ENCODE data around the gene SDK1. TPM values are rescaled to one million over a fixed set of nuclear protein-coding genes. Genes with fewer than 3 reads are reported as not detected.

SDK1 gene
- total and polyA plus RNA-seq, 10 of the 15 experiments (the other 5 are each of a cell fraction or from before 2014, with no cell fraction given), result 0.14 to 0.33 TPM; not detected in 8

DNA sequence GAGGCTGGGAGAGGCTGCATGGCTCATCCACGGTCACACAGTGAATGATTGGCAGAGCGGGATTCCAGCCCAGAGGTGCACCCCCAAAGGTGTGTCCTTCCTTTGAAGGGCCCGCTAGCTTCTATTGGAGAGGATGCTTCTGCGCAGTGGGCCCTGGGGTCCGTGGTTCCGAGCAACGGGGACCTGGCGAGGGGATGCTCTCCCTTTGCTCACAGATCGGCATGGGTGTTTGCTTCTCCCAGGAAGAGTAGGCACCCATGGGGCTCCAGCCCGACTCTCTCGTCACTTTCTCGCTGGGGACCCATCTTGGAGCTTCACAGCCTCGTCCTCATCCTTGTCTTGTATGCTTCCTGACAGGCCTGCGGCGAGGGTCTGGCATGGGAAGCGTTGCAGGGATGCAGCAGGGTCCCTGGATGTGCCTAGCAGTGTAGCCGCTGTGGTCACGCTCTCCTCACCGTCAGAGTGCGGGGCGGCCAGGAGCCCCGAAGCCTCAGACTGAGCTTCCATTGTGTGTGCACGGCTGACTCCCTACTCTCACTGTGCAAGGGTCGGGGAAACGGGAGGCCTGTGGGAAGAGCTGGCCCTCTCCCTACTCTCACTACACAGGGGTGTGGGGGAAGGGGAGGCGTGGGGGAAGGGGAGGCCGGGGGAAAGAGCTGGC lies 842.6 kb downstream of the SDK1 start (continued):
- no peak for TF ChIP-seq ZNF384 (IDR thresholded peaks at IDR 0.05; ENCODE audit: borderline replicate concordance, low read depth, low read length)
- no peak for TF ChIP-seq NR2C2 (IDR thresholded peaks at IDR 0.05; ENCODE audit: borderline replicate concordance, control insufficient read depth, insufficient read length, low read depth)
- no peak for TF ChIP-seq RELB (IDR thresholded peaks at IDR 0.05; ENCODE audit: low read depth)
- TF ChIP-seq, protein P1, sequence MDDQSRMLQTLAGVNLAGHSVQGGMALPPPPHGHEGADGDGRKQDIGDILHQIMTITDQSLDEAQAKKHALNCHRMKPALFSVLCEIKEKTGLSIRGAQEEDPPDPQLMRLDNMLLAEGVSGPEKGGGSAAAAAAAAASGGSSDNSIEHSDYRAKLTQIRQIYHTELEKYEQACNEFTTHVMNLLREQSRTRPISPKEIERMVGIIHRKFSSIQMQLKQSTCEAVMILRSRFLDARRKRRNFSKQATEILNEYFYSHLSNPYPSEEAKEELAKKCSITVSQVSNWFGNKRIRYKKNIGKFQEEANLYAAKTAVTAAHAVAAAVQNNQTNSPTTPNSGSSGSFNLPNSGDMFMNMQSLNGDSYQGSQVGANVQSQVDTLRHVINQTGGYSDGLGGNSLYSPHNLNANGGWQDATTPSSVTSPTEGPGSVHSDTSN (IDR thresholded peaks at IDR 0.05; ENCODE audit: insufficient replicate concordance, low read depth, low read length), result no peak

DNA sequence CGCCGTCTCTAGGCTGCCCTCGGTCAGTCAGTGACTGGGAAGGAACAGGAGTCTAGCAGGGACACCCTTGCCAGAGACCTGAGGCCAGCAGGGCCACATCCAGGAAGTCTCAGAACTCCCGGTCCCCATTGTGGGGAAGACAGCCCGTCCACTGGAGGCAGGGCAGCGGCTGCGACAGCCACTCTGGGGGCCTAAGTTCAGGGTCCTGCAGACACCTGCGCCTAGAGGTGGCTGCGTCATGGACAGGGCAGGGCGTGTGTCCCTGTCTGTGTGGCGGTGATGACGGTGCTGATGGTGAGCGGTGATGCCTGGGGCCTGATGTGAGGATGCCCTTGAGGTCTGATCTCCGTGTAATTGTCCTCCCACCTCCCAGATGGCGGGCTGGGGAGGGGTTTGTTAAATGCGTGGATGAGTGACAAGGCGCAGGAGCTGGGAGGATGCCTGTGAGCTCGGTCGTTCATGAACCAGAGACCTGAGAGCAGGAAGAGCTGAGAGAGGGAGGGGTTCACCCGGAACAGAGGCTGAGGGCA lies 843.2 kb downstream of the SDK1 start:
- Histone ChIP-seq H3K36me3 (ENCODE audit: control insufficient read depth in 2 of 2, insufficient read depth in 2 of 2, low read length in 1 of 2) (no peaks in the 10 kb centered on the region), H3K4me2 (ENCODE audit: control insufficient read depth, insufficient read depth) (no peak overlapping the region), H2AFZ (ENCODE audit: control insufficient read depth, low read depth, low read length) (no peak overlapping the region), H4K20me1 (ENCODE audit: control insufficient read depth, insufficient read depth) (no peaks in the 10 kb centered on the region), H3K27me3 (replicated peaks in 1 of 2; ENCODE audit: control insufficient read depth in 2 of 2, insufficient read depth in 2 of 2, low read length in 1 of 2) (no peaks in the 10 kb centered on the region), H3K79me2 (ENCODE audit: control insufficient read depth, insufficient read depth, low read length) (no peaks in the 10 kb centered on the region), H3K9ac (ENCODE audit: control insufficient read depth, insufficient read depth, low read length) (no peak overlapping the region), H3K4me3 (no peak overlapping the region), H3K9me3 (replicated peaks; ENCODE audit: control insufficient read depth, insufficient read depth, low read length) (no peaks in the 10 kb centered on the region; the same call in 2 of the 3 replicates), H3K4me1 (ENCODE audit: control insufficient read depth, insufficient read depth, low read length) (no peaks in the 10 kb centered on the region), H3K27ac (ENCODE audit: control insufficient read depth, insufficient read depth) (no peak overlapping the region)
- ATAC-seq (no peak), FAIRE-seq (no peak), DNase-seq (ENCODE audit: low read depth, low spot score) (no peak)
- ChIA-PET SMC1A (ENCODE audit: uncharacterized antibody, unreplicated experiment) (no interaction called here), POLR2A (no interaction called here), CTCF (no interaction called here), RAD21 (ENCODE audit: unreplicated experiment) (no interaction called here)
- 34% methylated on average over 17 of the region's 20 CpGs for WGBS (ENCODE audit: insufficient coverage, insufficient replicate concordance, low lambda C conversion rate, missing lambda C conversion rate)
- no peak for TF ChIP-seq NR2F1 (conservative IDR thresholded peaks at IDR 0.05)
- in situ Hi-C loops (cut with MboI), result no loop called here
- intact Hi-C loops (cut with micrococcal nuclease; ENCODE audit: unreplicated experiment), result no loop called here
- no TSS peak for BruUV-seq (replicated peaks)

All from GM12878 (cell line).